Measurements from ENCODE around the gene ASB10. TPM values are rescaled to one million over a fixed set of nuclear protein-coding genes. Genes with fewer than 3 reads are reported as not detected.

ASB10 gene
- polyA plus RNA-seq, 2 of the 4 experiments (the other 2 are of a cell fraction), result not detected

- FAIRE-seq, result no peak
- no peak overlapping the region for H3K27ac ChIP-seq
- H3K9me3 ChIP-seq, result no peaks in the 10 kb centered on the region
- no peak for DNase-seq (ENCODE audit: low read depth in 1 of 2, low spot score in 1 of 2)
- no peak for TF ChIP-seq JUNB (IDR thresholded peaks at IDR 0.05)
- TF ChIP-seq, protein P1, sequence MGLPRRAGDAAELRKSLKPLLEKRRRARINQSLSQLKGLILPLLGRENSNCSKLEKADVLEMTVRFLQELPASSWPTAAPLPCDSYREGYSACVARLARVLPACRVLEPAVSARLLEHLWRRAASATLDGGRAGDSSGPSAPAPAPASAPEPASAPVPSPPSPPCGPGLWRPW (IDR thresholded peaks at IDR 0.05), result no peak
- TF ChIP-seq RFX5 (IDR thresholded peaks at IDR 0.05), result no peak
- TF ChIP-seq ZFP36 (IDR thresholded peaks at IDR 0.05; ENCODE audit: borderline replicate concordance, partially characterized antibody), result no peak
- TF ChIP-seq NFE2L2 (conservative IDR thresholded peaks at IDR 0.05; ENCODE audit: low read length), result no peak
- no peak for TF ChIP-seq FOXS1 (CRISPR knock-in tag; IDR thresholded peaks at IDR 0.05)
- TF ChIP-seq EHF (CRISPR knock-in tag; IDR thresholded peaks at IDR 0.05), result no peak
- TF ChIP-seq ZSCAN20 (CRISPR knock-in tag; IDR thresholded peaks at IDR 0.05), result no peak
- POLR2A ChIA-PET, result no interaction called here
- ATAC-seq, result peak; percentile 10; a peak in 1 of 6 replicates
- H3K4me3 ChIP-seq, result no peak overlapping the region
- H3K4me2 ChIP-seq, result no peak overlapping the region
- 62% methylated on average over 8 of the region's 8 CpGs for WGBS (ENCODE audit: missing lambda C conversion rate)
- no peaks in the 10 kb centered on the region for H3K4me1 ChIP-seq
- CTCF ChIA-PET, result interaction anchor here (0.7 to 5.3 kb wide), 7 partner anchors 10 to 216 kb away, joined by 3 to 34 read pairs (median 5); partner anchors contain the start of gene GBX1
Measured at GRCh38 chr7:151179287-151179860, 7.7 kb downstream of the ASB10 start.

DNA sequence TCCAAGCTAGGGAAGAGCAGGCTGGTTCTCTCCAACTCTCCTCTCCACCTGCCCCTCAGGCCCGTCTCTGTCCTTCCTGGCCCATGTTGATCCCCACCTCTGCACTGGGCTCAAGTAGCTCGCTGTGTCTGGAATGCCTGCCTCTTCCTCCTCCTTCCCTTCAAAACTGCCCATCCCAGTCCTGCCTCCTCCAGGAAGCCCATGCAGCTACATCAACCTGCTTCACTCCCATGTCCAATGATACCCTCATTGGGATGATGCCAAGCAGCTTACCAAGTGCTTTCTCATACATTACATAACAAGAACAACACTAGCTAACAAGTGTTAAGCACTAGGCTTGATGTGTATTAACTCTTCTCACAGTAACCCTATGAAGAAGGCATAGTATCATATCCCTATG, 8.2 kb downstream of the ASB10 start:
- H3K4me2 ChIP-seq, result no peak overlapping the region
- ChIA-PET CTCF (interaction anchor here (0.6 to 5.3 kb wide), 8 partner anchors 9 to 580 kb away, joined by 3 to 34 read pairs (median 4); partner anchors contain the start of gene GBX1), POLR2A (no interaction called here)
- no peak overlapping the region for H3K27ac ChIP-seq
- WGBS (ENCODE audit: missing lambda C conversion rate), result 44% methylated on average over 2 of the region's 2 CpGs
- no peak overlapping the region for H3K4me3 ChIP-seq
- TF ChIP-seq HDAC2 (IDR thresholded peaks at IDR 0.05) (no peak), ZNF302 (CRISPR knock-in tag; IDR thresholded peaks at IDR 0.05) (no peak), CHD4 (IDR thresholded peaks at IDR 0.05; ENCODE audit: borderline replicate concordance) (no peak), NR3C1 (IDR thresholded peaks at IDR 0.05) (no peak), RARB (CRISPR knock-in tag; IDR thresholded peaks at IDR 0.05) (no peak), JUNB (IDR thresholded peaks at IDR 0.05) (no peak), PHF8 (IDR thresholded peaks at IDR 0.05; ENCODE audit: borderline replicate concordance, low read depth) (no peak), POLR2A (IDR thresholded peaks at IDR 0.05; ENCODE audit: low read length) (no peak), NFE2L2 (conservative IDR thresholded peaks at IDR 0.05; ENCODE audit: low read length) (no peak)
- TF ChIP-seq, protein P2, sequence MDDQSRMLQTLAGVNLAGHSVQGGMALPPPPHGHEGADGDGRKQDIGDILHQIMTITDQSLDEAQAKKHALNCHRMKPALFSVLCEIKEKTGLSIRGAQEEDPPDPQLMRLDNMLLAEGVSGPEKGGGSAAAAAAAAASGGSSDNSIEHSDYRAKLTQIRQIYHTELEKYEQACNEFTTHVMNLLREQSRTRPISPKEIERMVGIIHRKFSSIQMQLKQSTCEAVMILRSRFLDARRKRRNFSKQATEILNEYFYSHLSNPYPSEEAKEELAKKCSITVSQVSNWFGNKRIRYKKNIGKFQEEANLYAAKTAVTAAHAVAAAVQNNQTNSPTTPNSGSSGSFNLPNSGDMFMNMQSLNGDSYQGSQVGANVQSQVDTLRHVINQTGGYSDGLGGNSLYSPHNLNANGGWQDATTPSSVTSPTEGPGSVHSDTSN (IDR thresholded peaks at IDR 0.05), result no peak
- FAIRE-seq, result no peak
- no peak for ATAC-seq
- no peaks in the 10 kb centered on the region for H3K4me1 ChIP-seq
- no peak for DNase-seq (ENCODE audit: low read depth in 1 of 2, low spot score in 1 of 2)
- no peaks in the 10 kb centered on the region for H3K9me3 ChIP-seq

GRCh38 chr7:151178236-151178635, 8.8 kb downstream of the ASB10 start:
- no peak for DNase-seq (ENCODE audit: low read depth in 1 of 2, low spot score in 1 of 2)
- ChIA-PET CTCF (interaction anchor here (0.6 to 5.3 kb wide), 6 partner anchors 9 to 580 kb away, joined by 3 to 34 read pairs (median 6); partner anchors contain the start of gene GBX1), POLR2A (no interaction called here)
- WGBS (ENCODE audit: missing lambda C conversion rate), result 72% methylated on average over 9 of the region's 9 CpGs
- ATAC-seq, result no peak
- H3K9me3 ChIP-seq, result no peaks in the 10 kb centered on the region
- no peak overlapping the region for H3K27ac ChIP-seq
- FAIRE-seq, result no peak
- TF ChIP-seq BCL3 (IDR thresholded peaks at IDR 0.05) (no peak), RARB (CRISPR knock-in tag; IDR thresholded peaks at IDR 0.05) (no peak), SMC3 (IDR thresholded peaks at IDR 0.05) (no peak), FOSL2 (IDR thresholded peaks at IDR 0.05) (no peak), FOSL2 (CRISPR knock-in tag; IDR thresholded peaks at IDR 0.05) (no peak), HOXB13 (CRISPR knock-in tag; IDR thresholded peaks at IDR 0.05; ENCODE audit: low read depth) (no peak), KDM5A (IDR thresholded peaks at IDR 0.05) (no peak), TFCP2L1 (CRISPR knock-in tag; IDR thresholded peaks at IDR 0.05) (no peak), ZSCAN20 (CRISPR knock-in tag; IDR thresholded peaks at IDR 0.05) (no peak), RNF2 (IDR thresholded peaks at IDR 0.05; ENCODE audit: borderline replicate concordance, low read depth) (no peak), EP300 (IDR thresholded peaks at IDR 0.05) (no peak)
- TF ChIP-seq, protein P2 (IDR thresholded peaks at IDR 0.05), result no peak
- no peaks in the 10 kb centered on the region for H3K4me1 ChIP-seq
- H3K4me2 ChIP-seq, result no peak overlapping the region
- no peak overlapping the region for H3K4me3 ChIP-seq

All from A549 (cell line).